Lower lobe of right lung (tissue), 2 donors: ENCODE measurements around the gene HES7. TPM values are rescaled to one million over a fixed set of nuclear protein-coding genes. Genes with fewer than 3 reads are reported as not detected.

Experiments
- ATAC-seq, 2 donors: fragments of 200-7000 bp; cut with Tn5 transposase; one replicate each; pipeline ENCODE4 v1.9.1; 2020 to 2022; ENCODE audit warnings: mild to moderate bottlenecking in 2 of 2, moderate library complexity in 2 of 2
- DNase-seq: peaks from one replicate; pipeline ENCODE4 v3.0.0-alpha.2; 2020
- H3K27ac ChIP-seq: fragments of 200-600 bp; one replicate; pipeline ENCODE4 v1.8.0; 2022
- H3K27me3 ChIP-seq: fragments of 200-600 bp; one replicate; pipeline ENCODE4 v1.8.0; 2022; ENCODE audit warnings: low read depth
- H3K36me3 ChIP-seq: fragments of 200-600 bp; one replicate; pipeline ENCODE4 v1.8.0; 2022; ENCODE audit warnings: mild to moderate bottlenecking
- H3K4me1 ChIP-seq: fragments of 200-600 bp; one replicate; pipeline ENCODE4 v1.8.0; 2022
- H3K4me3 ChIP-seq: fragments of 200-600 bp; one replicate; pipeline ENCODE4 v1.8.0; 2022; ENCODE audit warnings: mild to moderate bottlenecking
- H3K9me3 ChIP-seq: fragments of 200-600 bp; one replicate; pipeline ENCODE4 v1.8.0; 2022
- CTCF ChIP-seq: fragments of 200-600 bp; IDR thresholded peaks from one replicate; pipeline ENCODE4 v1.8.0; 2022; ENCODE audit warnings: antibody characterized with exemption, mild to moderate bottlenecking
- intact Hi-C: fragments of 100-400 bp; cut with DNase I; formaldehyde crosslinking; loops from one replicate; pipeline ENCODE4 v1.11.0; 2022
- total RNA-seq: library from RNA; stranded (reverse); fragmentation: NEBNext Ultra II Directional; extraction: Animal tissue kit (Norgen Biotek cat#: 25700); gene quantifications from one replicate; pipeline ENCODE4 v1.2.1, GENCODE V29; 2021
- donor health status: DM: no; HTN: yes; CAD: no; lungs with severe emphysema.

Gene HES7
- total RNA-seq, 1 donor from 2014 or later, result 0.21 TPM

GRCh38 chr17:8119581-8120519, 4.1 kb downstream of the HES7 start:
- H3K27me3 ChIP-seq, result peaks cover 70% of the 10 kb centered on the region

GRCh38 chr17:8118769-8119580, 4.9 kb downstream of the HES7 start:
- H3K4me1 ChIP-seq, result peaks cover 61% of the 10 kb centered on the region
- intact Hi-C loops, result no loop called here
- H3K27ac ChIP-seq, result peak overlapping the region; percentile 75
- DNase-seq (peak; percentile 94), ATAC-seq (peak; percentile 83 to 90)
- H3K9me3 ChIP-seq, result no peaks in the 10 kb centered on the region
- peak overlapping the region; percentile 74 for H3K4me3 ChIP-seq
- peaks cover 68% of the 10 kb centered on the region for H3K27me3 ChIP-seq
- TF ChIP-seq CTCF, result peak; percentile 88
- H3K36me3 ChIP-seq, result no peaks in the 10 kb centered on the region

More at GRCh38 chr17:8119581-8120519, 4.1 kb downstream of the HES7 start:
- TF ChIP-seq CTCF, result no peak
- peak; percentile 83 for DNase-seq
- Histone ChIP-seq H3K9me3 (no peaks in the 10 kb centered on the region), H3K4me1 (peaks cover 70% of the 10 kb centered on the region), H3K36me3 (no peaks in the 10 kb centered on the region), H3K27ac (peak overlapping the region; percentile 75), H3K4me3 (peak overlapping the region; percentile 74)
- intact Hi-C loops, result no loop called here
- ATAC-seq, result peak; percentile 73 to 76

GRCh38 chr17:8117980-8118768, 5.7 kb downstream of the HES7 start, which contains the start of gene ALOXE3:
Gene ALOXE3 (minus strand): TSS chr17:8118514. CDS start chr17:8117990, 524 bp downstream.
- TF ChIP-seq CTCF, result no peak
- DNase-seq (no peak), ATAC-seq (peak; percentile 10 to 20)
- no peaks in the 10 kb centered on the region for H3K9me3 ChIP-seq
- H3K27ac ChIP-seq, result peak within 1 kb of the TSS; percentile 75
- peak within 1 kb of the TSS; percentile 74 for H3K4me3 ChIP-seq
- H3K27me3 ChIP-seq, result peaks cover 68% of the 10 kb centered on the region
- peaks cover 53% of the 10 kb centered on the region for H3K4me1 ChIP-seq
- no peaks in the 10 kb centered on the region for H3K36me3 ChIP-seq
- intact Hi-C loops, result no loop called here

GRCh38 chr17:8117367-8117979, 6.4 kb downstream of the HES7 start:
- DNase-seq (peak; percentile 50), ATAC-seq (no peak)
- H3K9me3 ChIP-seq, result no peaks in the 10 kb centered on the region
- intact Hi-C loops, result no loop called here
- H3K36me3 ChIP-seq, result no peaks in the 10 kb centered on the region
- peaks cover 68% of the 10 kb centered on the region for H3K27me3 ChIP-seq
- no peak overlapping the region for H3K27ac ChIP-seq
- peak overlapping the region; percentile 74 for H3K4me3 ChIP-seq
- TF ChIP-seq CTCF, result no peak
- peaks cover 46% of the 10 kb centered on the region for H3K4me1 ChIP-seq
